Stimulated activated CD8-positive, alpha-beta memory T cell treated with anti-CD3 and anti-CD28 coated beads, Interleukin-7, amount 100 ng/mL, for 24 hours (primary cell): ENCODE measurements around the gene MPHOSPH8.
"Not testable (repeated sequence)": the region's sequence is repeated elsewhere in the genome, so short reads cannot be mapped to it uniquely, and the experiment has no call there.

Experiments
- DNase-seq: peaks from one replicate; pipeline ENCODE4 v3.0.0-alpha.2; 2020; ENCODE audit warnings: low read depth

Gene MPHOSPH8

GRCh38 chr13:19685437-19685836, 52.0 kb downstream of the MPHOSPH8 start:
- no peak for DNase-seq

- DNase-seq: not testable (repeated sequence)
Observed at GRCh38 chr13:19691447-19691846, 58.0 kb downstream of the MPHOSPH8 start.

- DNase-seq: no peak
Observed at GRCh38 chr13:19695428-19695827, 62.0 kb downstream of the MPHOSPH8 start.

- DNase-seq: no peak
Observed at GRCh38 chr13:19695829-19696228, 62.4 kb downstream of the MPHOSPH8 start.

- DNase-seq: not testable (repeated sequence)
Observed at GRCh38 chr13:19700963-19701362, 67.5 kb downstream of the MPHOSPH8 start.

GRCh38 chr13:19701619-19702018, 68.2 kb downstream of the MPHOSPH8 start:
- DNase-seq: not testable (repeated sequence)

GRCh38 chr13:19704256-19704655, 70.8 kb downstream of the MPHOSPH8 start:
- not testable (repeated sequence) for DNase-seq

- DNase-seq: not testable (repeated sequence)
Observed at GRCh38 chr13:19709039-19709438, 75.6 kb downstream of the MPHOSPH8 start.

GRCh38 chr13:19709782-19710181, 76.3 kb downstream of the MPHOSPH8 start:
- DNase-seq: not testable (repeated sequence)

GRCh38 chr13:19713186-19713965, 79.9 kb downstream of the MPHOSPH8 start:
- DNase-seq: no peak

GRCh38 chr13:19720039-19720438, 86.6 kb downstream of the MPHOSPH8 start:
- DNase-seq: no peak
